Lung (tissue), 12 donors: Measurements from ENCODE around the gene KRT40. TPM values are rescaled to one million over a fixed set of nuclear protein-coding genes. Genes with fewer than 3 reads are reported as not detected.

Experiments
- ATAC-seq: fragments of 200-7000 bp; cut with Tn5 transposase; one replicate; pipeline ENCODE4 v1.9.1; 2020; ENCODE audit warnings: moderate number of reproducible peaks; ENCODE audit not compliant: insufficient read depth, low FRiP score
- DNase-seq, 3 donors: peaks; one replicate each; pipeline ENCODE4 v3.0.0-alpha.2; 2013 to 2017
- H3K27ac ChIP-seq, 2 donors: one replicate each; pipeline ENCODE4 v1.5.1; 2013; ENCODE audit warnings: mild to moderate bottlenecking in 2 of 2, moderate library complexity in 2 of 2, control low read depth in 1 of 2, inconsistent platforms in 1 of 2, low read depth in 1 of 2, low read length in 1 of 2
- H3K27me3 ChIP-seq, 3 donors: one replicate each; pipeline ENCODE4 v1.5.1; 2013; ENCODE audit warnings: low read length in 2 of 3; ENCODE audit not compliant: control insufficient read depth in 3 of 3, insufficient read depth in 3 of 3
- H3K36me3 ChIP-seq, 4 donors: one replicate each; pipeline ENCODE4 v1.5.1; 2013; ENCODE audit warnings: low read length in 4 of 4, mild to moderate bottlenecking in 1 of 4, moderate library complexity in 1 of 4; ENCODE audit not compliant: control insufficient read depth in 4 of 4, insufficient read depth in 4 of 4
- H3K4me1 ChIP-seq, 5 donors: one replicate each; pipeline ENCODE4 v1.5.1; 2013; ENCODE audit warnings: low read length in 5 of 5, mild to moderate bottlenecking in 2 of 5, moderate library complexity in 1 of 5; ENCODE audit not compliant: control insufficient read depth in 5 of 5, insufficient read depth in 5 of 5
- H3K4me3 ChIP-seq: one replicate; pipeline ENCODE4 v1.5.1; 2013; ENCODE audit warnings: mild to moderate bottlenecking, control low read depth, moderate library complexity
- H3K9ac ChIP-seq, 2 donors: one replicate each; pipeline ENCODE4 v1.5.1; 2013; ENCODE audit warnings: low read length in 2 of 2, control low read depth in 1 of 2; ENCODE audit not compliant: insufficient read depth in 1 of 2
- H3K9me3 ChIP-seq, 4 donors: one replicate each; pipeline ENCODE4 v1.5.1; 2013; ENCODE audit warnings: low read length in 3 of 4, mild to moderate bottlenecking in 1 of 4, moderate library complexity in 1 of 4; ENCODE audit not compliant: control insufficient read depth in 4 of 4, insufficient read depth in 3 of 4
- WGBS, 2 donors: extraction: QIAGEN DNeasy Blood & Tissue Kit; methylation state at CpG; one replicate each; pipeline ENCODE4 v1.1.7; 2013; 5-methylcytosine and 5-hydroxymethylcytosine counted together
- polyA plus RNA-seq, 2 donors: library from polyadenylated mRNA; stranded (reverse); fragments of 200-250 nt; gene quantifications; one replicate each; pipeline ENCODE4 v1.2.1, GENCODE V29; 2013
- total RNA-seq, 2 donors: library from RNA; depleted of rRNA in 1 of 2; stranded (reverse); fragments of >200 nt in 1 of 2; gene quantifications; one replicate each; pipeline ENCODE4 v1.2.1, GENCODE V29; 2014 to 2021
- TF ChIP-seq, protein P1 (sequence below): IDR thresholded peaks from 2 replicates; pipeline ENCODE4 v1.5.1; 2012; ENCODE audit warnings: mild to moderate bottlenecking; ENCODE audit errors: control extremely low read depth, extremely low read depth
- donor health status: control.
- donor health status: control.
- donor health status: Bipolar disorder and iron deficiency.
- donor health status: healthy.
- donor health status: DM: yes; HTN: yes; CAD: no.

KRT40 gene
- total and polyA plus RNA-seq, 4 donors = 0.09 to 0.31 TPM; not detected in 2

GRCh38 chr17:40942553-40942952 lies 41.6 kb downstream of the KRT40 start:
- ATAC-seq (no peak), DNase-seq (no peak)
- WGBS, 2 donors = 43 to 57% methylated on average over 3 of the region's 3 CpGs
- H3K9ac ChIP-seq = no peak overlapping the region
- no peaks in the 10 kb centered on the region for H3K36me3 ChIP-seq
- H3K9me3 ChIP-seq = no peaks in the 10 kb centered on the region
- H3K4me1 ChIP-seq = peaks cover 0 to 2% (median 0%) of the 10 kb centered on the region in 5 donors
- no peak overlapping the region for H3K27ac ChIP-seq
- TF ChIP-seq, protein P1, sequence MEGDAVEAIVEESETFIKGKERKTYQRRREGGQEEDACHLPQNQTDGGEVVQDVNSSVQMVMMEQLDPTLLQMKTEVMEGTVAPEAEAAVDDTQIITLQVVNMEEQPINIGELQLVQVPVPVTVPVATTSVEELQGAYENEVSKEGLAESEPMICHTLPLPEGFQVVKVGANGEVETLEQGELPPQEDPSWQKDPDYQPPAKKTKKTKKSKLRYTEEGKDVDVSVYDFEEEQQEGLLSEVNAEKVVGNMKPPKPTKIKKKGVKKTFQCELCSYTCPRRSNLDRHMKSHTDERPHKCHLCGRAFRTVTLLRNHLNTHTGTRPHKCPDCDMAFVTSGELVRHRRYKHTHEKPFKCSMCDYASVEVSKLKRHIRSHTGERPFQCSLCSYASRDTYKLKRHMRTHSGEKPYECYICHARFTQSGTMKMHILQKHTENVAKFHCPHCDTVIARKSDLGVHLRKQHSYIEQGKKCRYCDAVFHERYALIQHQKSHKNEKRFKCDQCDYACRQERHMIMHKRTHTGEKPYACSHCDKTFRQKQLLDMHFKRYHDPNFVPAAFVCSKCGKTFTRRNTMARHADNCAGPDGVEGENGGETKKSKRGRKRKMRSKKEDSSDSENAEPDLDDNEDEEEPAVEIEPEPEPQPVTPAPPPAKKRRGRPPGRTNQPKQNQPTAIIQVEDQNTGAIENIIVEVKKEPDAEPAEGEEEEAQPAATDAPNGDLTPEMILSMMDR = no peak
- peaks cover 0 to 9% (median 3%) of the 10 kb centered on the region in 3 donors for H3K27me3 ChIP-seq
- H3K4me3 ChIP-seq = no peak overlapping the region

DNA sequence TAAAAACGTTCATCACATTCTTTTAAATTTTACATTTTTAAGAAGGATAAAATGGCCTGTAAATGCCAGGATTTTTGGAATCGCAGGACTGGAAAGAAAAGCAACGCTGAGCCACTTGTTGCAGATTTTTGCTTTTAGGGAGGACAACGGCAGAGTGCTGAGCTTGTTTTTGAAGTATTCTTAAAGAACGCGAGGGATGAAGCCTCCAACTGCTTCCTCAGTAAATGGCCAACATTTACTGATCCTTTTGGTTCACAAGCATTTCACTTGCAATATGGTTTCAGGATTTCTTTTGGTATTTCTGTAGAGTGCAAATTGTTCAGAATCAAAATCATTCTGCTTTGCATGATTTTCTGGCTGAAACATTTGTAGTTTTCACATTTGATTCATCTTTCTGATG lies 43.9 kb downstream of the KRT40 start:
- Histone ChIP-seq H3K9ac (no peak overlapping the region), H3K27ac (no peak overlapping the region), H3K36me3 (no peaks in the 10 kb centered on the region), H3K4me1 (peaks cover 0 to 2% (median 0%) of the 10 kb centered on the region in 5 donors), H3K27me3 (no peaks in the 10 kb centered on the region), H3K9me3 (no peaks in the 10 kb centered on the region), H3K4me3 (no peak overlapping the region)
- WGBS, 2 donors = 83 to 87% methylated on average over 6 of the region's 6 CpGs
- DNase-seq (no peak), ATAC-seq (no peak)
- TF ChIP-seq, protein P1 = no peak

DNA sequence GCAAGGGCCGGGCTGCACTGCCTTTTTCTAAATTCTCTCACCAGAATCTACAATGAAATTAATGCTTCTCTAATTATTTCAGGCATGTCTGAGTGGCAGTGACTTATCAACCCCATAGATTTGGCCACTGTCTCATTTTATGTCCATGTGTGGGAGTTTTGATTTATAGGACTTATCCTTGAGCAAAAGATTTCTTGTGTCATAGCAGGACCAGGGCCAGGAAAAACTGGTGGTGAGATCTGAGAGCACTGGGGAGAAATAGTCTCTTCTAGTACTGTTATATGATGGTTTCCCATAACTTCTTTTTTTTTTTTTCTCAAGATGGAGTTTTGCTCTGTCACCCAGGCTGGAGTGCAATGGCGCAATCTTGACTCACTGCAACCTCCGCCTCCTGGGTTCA lies 45.1 kb downstream of the KRT40 start:
- 94 to 99% methylated on average over 3 of the region's 3 CpGs for WGBS, 2 donors
- H3K9me3 ChIP-seq = no peaks in the 10 kb centered on the region
- no peak overlapping the region for H3K4me3 ChIP-seq
- DNase-seq (no peak), ATAC-seq (no peak)
- no peak overlapping the region for H3K27ac ChIP-seq
- TF ChIP-seq, protein P1 = no peak
- peaks cover 0 to 2% (median 0%) of the 10 kb centered on the region in 5 donors for H3K4me1 ChIP-seq
- no peaks in the 10 kb centered on the region for H3K36me3 ChIP-seq
- no peaks in the 10 kb centered on the region for H3K27me3 ChIP-seq
- no peak overlapping the region for H3K9ac ChIP-seq

DNA sequence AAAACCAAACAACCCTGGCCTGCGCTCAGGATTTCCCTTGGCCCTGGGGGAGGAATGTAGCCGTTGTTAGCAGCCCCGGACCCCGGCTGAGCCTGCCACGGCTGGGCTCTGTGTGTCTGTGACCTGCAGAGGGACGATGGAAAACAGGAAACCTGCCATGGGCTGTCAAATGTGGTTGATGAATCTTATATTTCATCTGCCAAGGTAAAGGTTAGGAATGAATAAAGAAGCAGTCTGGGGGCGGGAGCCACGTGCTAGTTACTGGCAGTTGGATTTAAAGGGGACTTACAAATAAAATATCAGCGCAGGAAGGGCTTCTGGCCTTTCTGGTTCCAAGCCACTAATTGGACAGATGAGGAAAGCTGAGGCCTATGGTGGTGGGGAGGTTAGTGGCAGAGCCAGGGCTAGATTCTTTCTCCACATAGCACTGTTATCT lies 46.7 kb downstream of the KRT40 start, which contains the start of gene KRT23:
TSS of gene KRT23 (minus strand) at position 263 of the 436 bp plus-strand sequence. CDS start 1,043 bp downstream, outside the sequence.
- Histone ChIP-seq H3K9me3 (no peaks in the 10 kb centered on the region), H3K4me1 (peaks cover 0 to 2% (median 0%) of the 10 kb centered on the region in 5 donors), H3K9ac (no peak within 1 kb of the TSS), H3K4me3 (no peak within 1 kb of the TSS), H3K27ac (no peak within 1 kb of the TSS), H3K36me3 (no peaks in the 10 kb centered on the region), H3K27me3 (peaks cover 0 to 3% (median 0%) of the 10 kb centered on the region in 3 donors)
- DNase-seq (peak in 1 of 3 donors; percentile 4), ATAC-seq (no peak)
- TF ChIP-seq, protein P1 = no peak
- WGBS, 2 donors = 41 to 57% methylated on average over 9 of the region's 9 CpGs
